ENCODE results near the gene TEPSIN.

Gene TEPSIN

DNA sequence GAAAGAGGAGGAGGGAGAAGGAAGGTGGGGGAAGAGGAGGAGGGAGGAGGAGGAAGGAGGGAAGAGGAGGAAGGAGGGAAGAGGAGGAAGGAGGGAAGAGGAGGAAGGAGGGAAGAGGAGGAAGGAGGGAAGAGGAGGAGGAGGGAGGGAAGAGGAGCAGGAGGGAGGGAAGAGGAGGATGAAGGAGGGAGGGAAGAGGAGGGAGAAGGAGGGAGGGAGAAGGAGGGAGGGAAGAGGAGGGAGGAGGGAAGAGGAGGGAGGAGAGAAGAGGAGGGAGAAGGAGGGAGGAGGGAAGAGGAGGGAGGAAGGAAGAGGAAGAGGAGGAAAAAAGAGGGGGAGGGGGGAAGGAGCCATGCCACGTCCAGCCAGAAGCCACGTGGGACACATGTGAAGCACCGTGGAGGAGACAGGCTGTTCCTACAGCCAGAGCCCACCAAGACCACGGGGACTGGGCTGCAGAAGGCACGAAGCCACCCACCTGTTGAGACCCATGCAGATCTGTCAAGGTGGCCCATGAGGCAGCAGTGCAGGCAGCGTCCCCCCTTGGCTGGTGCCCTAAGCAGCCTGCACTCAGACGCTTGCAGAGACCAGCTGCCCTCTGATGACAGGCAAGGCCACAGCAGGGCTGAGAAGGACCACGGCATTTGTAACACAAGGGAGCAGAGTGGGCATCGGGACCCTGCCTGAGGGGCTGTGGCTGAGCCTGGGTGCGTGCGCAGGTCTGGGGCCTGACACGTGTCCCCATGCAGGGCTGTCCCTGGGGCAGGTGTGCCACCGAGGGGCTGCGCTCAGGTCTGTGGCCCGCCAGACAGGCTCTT lies 10.6 kb upstream of the TEPSIN start:
- peak; percentile 19 for DNase-seq (ENCODE audit: low spot score)

DNA sequence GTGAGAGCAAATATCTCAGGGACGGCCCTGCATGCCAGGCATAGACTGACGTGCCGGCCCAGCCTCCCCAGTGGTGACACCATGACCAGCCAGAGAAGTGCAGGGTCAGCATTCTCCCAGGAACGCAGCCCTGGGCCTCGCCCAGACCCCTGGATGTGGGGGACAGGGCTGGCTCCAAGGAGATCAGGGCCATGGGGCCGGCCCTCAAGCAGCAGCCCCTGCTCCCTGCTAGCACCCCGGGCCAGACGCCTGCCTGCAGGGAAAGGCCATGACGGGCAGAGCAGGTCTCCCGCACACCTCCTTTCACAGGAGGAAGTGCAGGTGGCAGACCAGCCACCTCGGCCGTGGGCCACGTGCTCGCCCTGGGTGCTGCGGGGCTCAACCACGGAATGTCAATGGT lies 9.8 kb upstream of the TEPSIN start:
- DNase-seq (ENCODE audit: low spot score) = no peak

DNA sequence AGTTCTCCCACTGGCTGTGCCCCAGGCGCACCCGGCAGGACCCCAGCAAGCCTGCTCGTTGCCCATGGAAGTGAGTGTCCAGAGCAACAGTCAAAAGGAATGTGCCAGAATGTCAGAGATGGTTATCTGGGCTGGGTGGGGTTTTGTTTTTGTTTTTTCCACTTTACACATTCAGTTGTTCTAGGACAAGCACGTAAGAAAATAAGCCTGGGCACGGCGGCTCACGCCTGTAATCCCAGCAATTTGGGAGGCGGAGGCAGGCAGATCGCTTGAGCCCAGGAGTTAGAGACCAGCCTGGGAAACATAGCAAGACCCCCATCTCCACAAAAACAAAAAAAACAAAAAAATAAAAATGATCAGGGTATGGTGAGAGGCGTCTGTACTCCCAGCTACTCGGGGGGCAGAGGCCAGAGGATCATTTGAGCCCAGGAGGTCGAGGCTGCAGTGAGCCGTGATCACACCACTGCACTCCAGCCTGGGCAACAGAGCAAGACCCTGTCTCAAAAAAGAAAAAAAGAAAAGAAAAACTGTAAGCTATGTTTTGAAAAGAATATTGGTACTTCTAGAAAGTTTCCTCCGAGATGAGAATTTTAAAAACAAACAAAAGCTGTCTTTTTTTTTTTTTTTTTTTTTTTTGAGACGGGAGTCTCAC lies 8.6 kb upstream of the TEPSIN start:
- DNase-seq (ENCODE audit: low spot score) = no peak

DNA sequence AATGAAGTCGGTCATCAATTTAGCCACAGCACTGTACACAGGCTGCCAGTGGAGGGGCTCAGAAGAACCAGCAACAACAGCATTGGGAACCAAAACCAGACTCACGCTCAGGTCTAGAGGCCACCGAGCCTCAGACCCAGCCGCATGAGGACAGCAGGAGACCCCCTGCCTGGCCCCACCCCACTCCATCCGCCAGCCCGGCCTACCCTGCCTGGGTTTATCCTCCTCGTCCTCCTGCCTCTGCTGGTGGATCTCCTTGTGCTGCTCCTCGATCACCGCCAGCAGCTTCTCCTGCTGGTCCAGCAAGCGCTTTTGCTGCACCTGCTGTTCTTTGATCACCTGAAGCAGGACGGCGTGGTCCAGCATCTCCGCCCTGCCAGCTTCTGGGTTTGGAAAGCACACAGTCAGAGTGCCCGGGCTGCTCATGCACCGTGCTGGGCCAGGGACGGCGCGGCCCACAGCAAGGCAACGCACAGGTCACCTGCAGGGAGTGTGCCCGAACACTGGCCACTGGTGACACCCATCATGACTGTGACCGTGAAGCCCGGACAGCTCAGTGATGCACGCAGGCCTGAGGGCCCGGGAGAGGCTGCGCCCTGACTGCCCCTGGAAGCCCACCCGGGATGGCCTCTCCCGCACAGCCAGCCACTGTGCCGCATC lies 8.0 kb upstream of the TEPSIN start:
- no peak for DNase-seq (ENCODE audit: low spot score)

DNA sequence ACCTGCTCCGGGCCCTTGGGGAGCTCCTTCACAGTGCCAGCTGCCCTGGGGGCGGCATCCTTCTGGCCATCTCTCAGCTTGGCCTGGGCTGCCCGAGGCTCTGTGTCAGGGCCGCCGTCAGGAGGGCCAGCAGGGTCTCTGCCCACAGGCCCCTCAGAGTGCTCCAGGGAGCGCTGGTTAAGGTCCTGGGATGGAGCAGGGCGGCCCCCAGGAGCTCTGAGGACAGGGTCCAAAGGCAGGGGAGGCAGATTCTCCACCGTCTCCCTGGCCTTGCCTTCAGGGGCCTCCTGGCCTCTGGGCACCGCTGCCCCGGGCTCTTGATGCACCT lies 7.5 kb upstream of the TEPSIN start:
- DNase-seq (ENCODE audit: low spot score) = no peak

DNA sequence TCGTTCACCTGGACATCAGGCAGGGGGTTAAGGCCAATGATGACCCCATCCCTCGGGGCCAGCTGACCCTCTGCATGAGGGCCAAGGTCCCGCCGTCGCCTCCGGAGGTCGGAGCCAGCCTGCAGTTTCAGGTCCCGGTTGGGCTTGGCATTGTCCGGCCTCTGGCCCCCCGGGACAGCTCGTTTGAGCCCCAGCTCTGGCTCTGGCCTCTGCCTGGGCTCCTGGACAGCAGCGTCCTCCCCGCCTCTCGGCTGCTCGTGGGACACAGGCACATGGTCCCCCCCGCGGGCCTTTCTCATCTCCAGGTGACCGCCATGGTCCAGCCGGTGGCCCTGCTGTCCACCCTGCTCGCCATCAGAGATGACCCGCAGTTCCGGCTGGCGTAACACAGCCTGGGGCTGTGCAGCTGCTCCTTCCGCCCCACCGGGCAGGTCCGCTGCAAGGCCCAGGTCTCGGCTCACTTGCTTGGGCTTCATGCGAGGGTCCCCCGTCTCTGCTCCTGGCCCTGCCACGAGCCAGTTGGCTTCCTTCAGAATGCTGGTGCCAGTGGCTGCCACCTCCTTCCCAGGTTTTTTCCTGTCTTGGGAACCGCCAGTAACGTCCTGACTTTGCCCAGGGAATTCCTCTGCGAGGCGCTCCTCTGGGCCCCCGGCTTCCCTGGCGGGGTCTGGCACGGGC lies 6.9 kb upstream of the TEPSIN start:
- DNase-seq (ENCODE audit: low spot score) = no peak

DNA sequence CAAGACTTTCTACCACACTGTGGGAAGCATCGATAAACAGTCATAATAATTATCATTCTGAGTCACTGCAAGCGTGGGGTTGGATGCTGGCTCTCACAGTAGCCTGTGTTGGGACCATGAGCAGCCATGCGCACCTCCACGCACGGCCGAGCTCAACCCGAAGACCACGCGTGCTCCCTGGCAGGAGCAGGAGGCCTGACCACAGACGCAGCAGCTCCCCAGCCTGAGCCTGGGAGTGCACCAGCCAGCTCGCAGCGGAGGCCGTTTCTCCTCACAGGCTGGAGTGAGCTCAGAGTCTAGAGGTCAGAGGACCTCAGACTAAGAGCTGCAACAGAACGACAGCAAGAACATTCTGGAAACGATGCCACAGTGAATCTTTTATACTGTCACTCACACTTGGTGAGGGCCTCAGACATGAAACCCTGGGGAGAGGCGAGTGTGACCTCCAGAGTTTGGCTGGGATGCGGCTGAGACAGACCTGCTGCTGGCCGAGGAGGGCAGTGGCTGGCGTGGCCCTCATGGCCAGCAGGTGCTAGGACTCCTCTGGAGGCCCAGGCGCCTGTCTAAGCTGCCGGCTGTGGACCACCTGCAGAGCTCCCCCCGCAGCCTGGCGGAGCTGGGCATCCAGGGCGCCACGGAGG lies 6.3 kb upstream of the TEPSIN start:
- DNase-seq (ENCODE audit: low spot score) = no peak

DNA sequence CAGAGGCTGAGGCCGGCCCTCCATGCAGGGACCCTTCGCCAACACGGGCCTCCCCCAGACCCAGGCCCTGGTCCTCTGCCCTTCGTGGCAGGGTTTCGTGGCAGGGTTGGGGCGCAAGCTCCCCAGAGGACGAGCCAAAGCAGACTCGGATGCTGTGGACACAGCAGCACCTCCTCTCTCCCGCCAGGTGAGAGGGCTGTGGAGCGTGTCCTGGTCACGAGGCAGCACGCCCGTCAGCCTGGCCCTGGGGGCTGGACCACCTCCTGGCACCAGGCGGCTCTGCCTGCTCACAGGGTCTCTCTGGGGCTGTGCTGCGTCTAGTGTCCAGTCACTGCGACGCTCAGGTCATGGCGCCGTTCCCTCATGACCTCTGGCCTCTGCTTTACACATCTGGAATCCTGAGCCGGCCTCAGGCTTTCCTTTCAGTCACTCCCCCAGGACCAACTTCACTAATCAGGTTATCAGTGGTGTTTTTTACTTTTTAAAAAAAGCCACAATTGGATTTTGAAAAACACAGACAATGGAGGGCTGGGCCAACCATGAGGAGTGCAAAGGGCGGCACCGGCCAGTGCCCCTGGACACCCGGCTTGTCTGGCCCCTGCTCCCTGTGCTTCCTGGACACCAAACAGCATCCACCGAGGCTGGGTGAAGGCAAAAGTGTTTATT lies 5.6 kb upstream of the TEPSIN start:
- no peak for DNase-seq (ENCODE audit: low spot score)

DNA sequence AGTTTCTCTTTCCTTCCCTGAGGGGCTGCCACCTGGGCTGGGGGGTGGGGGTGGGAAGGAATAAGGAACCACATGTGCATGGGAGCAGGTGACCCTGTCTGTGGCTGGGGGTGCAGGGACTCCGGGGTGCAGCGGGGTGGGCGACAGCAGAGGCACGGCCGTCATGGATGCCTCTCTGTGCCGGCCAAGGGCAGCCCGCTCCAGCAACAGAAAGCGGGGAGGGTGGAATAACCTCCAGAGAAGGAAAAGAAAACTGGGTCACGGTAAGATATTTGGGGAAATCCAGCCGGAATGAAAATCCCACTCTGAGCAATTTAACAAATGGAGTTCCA lies 4.4 kb upstream of the TEPSIN start:
- no peak for DNase-seq (ENCODE audit: low spot score)

DNA sequence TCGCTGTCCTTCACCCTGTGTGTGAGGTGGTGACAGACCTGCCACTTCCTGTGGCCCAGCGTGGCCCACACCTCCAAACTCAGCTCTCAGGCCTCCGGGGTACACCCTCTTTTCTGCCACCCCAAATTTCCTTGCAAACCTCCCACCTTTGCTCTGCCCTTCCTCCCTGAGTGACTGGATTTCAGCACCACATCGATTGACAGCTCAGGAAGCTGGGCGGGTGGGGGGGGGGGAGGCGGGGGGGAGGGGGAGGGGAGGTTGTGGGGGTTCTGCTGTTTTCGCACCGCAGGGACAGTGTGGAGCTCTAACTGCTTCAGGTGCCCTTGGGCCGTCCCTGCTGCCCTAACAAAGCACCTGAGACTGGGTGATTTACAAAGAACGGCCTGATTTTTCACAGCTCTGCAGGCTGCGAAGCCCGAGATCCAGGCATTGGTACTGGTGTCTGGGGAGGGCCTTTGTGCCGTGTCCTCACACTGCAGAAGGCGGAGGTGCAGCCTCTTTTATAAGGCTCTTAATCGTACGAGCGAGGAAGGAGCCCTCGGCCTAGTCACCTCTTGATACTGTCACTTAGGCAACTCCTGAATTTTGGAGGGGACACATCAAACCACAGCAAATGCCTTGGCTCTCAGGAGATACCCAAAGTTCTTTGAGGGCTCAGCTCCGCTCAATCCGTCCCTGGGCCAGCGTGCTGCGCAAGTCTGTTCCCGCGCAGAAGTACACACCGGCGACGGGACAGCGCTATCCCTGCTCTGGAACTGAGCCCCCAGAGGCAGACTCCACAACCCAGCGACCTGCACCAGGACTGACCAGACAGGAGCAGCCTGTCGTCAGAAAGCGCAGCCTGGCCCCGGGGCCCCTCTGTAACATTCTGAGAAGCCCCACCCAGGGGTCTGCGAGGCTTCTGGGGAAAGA lies 3.8 kb upstream of the TEPSIN start:
- DNase-seq (ENCODE audit: low spot score) = no peak

DNA sequence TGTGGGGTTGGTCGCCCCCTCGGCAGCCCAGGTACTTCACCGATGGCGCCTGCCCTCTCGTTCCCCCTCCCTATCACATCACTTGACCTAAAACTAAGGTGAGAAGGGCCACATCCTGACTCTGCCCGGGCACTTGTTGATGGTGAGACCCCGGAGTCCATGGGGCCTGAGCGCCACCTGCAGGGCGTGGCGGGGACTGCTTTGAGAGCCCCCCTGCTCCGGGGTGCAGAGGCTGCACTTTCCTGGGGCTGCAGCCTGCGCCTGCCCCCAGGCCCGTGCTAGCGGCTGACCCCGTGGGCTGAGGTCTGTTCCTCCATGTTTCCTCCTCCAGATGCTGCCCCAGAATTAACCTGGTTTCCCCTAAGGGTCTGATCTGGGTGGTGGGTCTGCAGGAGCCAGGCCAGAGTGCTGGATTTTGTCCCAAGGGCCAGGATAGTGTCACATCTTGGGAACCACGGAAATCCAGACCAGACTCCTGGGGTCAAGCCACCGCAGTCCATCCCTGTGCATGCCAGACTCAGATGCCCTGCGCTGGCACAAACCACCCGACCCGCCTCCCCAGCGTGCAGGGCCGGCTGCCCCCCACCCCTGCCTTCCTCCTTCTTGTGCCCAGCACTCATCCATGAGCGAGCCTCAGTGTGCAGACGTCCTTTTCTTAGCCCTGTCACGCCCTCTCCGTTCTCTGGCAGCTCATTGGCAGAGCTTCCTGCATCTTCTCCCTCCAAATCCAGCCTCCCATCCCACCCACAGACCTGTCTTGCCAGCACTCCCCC lies 3.0 kb upstream of the TEPSIN start:
- DNase-seq (ENCODE audit: low spot score) = peak; percentile 52

DNA sequence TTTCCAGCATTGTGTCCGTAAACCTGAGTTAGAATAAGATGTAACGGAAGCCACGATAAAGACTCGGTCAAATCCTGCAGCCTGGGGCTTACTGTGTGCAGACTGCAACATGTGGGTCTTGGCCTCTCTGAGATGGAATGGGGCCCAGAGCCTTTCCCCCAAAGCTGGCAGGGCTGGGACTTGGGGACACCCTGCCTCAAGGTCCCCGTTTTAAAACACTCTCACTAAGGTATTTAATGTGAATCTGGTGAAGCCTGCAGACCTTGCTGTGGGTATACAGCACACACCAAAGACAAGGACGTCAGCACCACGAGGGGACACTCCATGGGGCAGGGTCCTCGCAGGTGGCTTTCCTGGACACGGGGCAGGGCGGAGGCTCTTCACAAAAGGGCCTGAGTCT lies 2.3 kb upstream of the TEPSIN start:
- no peak for DNase-seq (ENCODE audit: low spot score)

DNA sequence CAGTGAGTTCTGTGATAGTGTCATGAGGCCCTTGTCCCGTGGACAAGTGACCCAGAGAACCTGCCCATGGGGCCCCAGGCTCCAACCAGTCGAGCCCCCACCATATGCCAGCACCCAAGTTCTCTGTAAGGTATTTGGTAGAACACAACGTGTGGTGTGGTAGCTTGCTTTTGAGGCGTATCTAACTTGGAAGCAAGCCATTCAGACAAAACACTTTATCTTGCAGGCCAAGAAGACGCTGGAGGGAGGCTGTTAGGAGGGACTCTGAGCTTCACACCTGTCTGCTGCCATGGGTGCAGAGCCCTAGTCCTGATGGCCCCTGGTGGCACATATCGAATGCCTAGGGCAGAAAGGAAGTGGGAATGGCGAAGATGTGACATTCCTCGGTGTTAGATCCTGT lies 1.9 kb upstream of the TEPSIN start:
- peak; percentile 24 for DNase-seq (ENCODE audit: low spot score)

DNA sequence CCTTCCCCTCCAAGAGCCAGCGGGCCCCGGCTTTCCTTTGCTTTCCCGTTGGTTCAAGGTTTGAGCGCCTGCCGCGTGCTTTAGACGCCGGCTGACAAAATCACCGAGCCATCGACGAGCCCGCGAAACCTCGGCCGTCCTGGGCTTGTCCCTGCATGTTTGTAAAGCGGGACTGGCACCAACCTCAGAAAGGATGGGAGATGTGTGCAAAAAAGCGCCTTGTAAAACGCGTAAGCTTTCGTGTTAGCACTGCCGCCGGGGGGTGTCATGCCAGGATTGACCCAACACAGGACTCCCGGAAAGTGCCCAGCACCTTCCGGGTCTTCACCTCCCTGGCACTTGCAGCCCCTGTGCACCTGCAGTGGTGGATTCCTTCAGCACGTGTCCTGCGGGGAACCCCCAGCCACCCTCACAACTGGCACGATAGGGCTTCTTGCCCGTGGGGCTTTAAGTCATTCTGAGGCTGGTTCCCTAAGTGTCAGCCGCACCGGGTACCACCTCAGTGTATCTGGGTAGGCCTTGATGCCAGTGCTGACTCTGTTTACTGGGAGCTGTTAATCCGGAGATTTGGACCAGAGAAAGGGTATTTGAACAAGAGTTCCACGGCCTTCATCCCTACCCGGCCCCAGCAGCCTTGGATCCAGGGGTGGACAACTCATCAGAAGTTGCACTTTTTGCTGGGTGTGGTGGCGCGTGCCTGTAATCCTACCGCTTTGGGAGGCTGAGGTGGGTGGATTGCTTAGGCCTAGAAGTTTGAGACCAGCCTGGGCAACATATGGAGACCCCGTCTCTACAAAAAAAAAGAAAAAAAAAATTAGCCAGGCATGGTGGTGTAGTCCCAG lies 1.1 kb upstream of the TEPSIN start:
- peak; percentile 29 for DNase-seq (ENCODE audit: low spot score)

DNA sequence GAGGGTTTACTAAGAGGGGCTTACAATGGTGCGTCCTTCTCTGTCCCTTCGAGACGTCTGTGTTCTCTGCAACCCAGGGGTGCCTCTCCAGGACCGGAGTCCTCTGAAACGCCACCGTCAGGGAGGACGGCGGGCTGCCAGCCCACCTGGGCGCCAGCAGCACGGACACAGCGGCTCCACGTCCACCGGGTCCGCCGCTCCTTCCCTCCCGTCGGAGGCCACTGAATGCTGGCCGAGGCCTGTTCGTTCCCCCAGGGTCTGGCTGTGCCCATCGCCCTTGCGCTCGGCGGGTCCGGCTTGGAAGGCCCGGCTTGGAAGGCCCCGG lies 403 bp downstream of the TEPSIN start:
- DNase-seq (ENCODE audit: low spot score) = no peak

DNA sequence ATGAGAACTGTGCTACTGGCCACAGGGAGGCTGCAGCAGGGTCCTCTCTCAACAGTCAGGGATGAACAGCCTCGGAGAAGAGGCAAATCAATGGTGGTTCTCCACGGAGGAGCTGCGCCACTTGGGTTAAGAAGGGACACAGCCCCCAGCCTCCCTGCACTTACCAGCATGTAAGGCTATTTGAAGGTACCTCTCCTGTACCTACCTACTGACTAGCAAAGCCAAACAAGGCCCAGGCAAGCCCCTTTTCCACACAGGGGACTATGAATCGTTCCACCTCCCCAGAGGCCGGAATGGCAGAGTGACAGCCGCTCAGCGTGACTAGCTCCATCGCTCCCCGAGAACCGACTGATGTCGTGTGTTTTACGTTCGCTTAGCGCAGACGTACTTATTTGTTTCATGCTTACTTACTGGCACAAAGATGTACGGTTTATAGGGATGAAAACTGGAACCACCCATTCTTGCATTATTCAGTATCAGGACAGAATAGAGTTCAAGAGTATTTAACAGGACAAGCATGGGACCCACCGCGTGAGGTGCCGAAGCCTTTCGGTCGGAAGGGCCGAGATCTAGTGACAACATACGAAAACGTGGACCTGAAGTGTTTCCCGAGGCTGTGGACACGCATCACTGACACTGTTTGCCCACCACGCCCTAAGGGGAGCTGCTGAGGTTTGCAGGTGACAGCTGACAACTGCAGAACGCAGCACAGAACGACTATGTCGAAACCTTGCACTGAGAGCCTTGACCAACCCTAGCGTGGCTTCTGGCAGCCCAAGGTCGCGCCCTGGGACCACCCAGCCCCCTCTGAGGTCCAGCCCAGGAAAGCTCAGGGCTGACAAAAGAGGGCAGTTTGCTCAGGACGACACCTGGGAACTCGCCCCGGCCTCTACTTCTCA lies 1.0 kb downstream of the TEPSIN start:
- DNase-seq (ENCODE audit: low spot score) = peak; percentile 11

DNA sequence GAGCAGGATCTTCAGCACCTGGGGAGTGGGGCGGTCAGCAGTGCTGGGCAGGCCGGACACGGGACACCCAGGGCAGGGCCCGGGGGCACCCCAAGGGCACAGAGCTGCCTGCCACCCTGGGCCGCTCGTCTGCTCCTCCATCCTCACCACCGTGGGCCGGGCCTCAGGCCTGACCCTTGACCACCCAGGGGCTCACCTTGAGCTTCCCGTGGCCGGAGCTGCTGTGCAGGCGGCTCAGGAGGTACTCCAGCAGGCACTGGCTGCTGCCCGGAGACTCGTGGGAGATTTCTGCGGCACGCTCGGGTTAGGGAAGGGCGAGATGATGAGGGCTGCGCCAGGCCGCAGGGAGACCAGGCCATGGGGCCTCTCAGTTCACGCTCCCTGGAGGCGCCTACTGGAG lies 2.1 kb downstream of the TEPSIN start:
- DNase-seq (ENCODE audit: low spot score) = no peak
